HG03196 (cell line): ENCODE data around the gene GARIN5B.

Experiments used
- ATAC-seq: cut with Tn5 transposase; IDR thresholded peaks from one replicate; pipeline ENCODE4 v1.9.1; 2021; ENCODE audit not compliant: unreplicated experiment

GARIN5B gene

GRCh38 chr19:55389386-55390317 is 26.6 kb upstream of the GARIN5B start:
- no peak for ATAC-seq

GRCh38 chr19:55387736-55388497 is 24.9 kb upstream of the GARIN5B start:
- ATAC-seq = no peak

- ATAC-seq = no peak
Measured at GRCh38 chr19:55386493-55386971, 23.5 kb upstream of the GARIN5B start.

GRCh38 chr19:55385724-55386492 is 22.8 kb upstream of the GARIN5B start, which contains the start of gene RPL28:
Gene RPL28, plus strand, starts transcription at chr19:55385932. Its CDS starts 426 bp downstream, at chr19:55386358.
- peak; percentile 64 for ATAC-seq

GRCh38 chr19:55384920-55385723 is 22.1 kb upstream of the GARIN5B start:
- peak; percentile 49 for ATAC-seq

- no peak for ATAC-seq
Measured at GRCh38 chr19:55384131-55384919, 21.3 kb upstream of the GARIN5B start, which contains the start of gene TMEM238. Gene TMEM238, minus strand, starts transcription at chr19:55384292. Its CDS starts 33 bp downstream, at chr19:55384259.

GRCh38 chr19:55383279-55384130 is 20.4 kb upstream of the GARIN5B start:
- no peak for ATAC-seq

- ATAC-seq = no peak
Measured at GRCh38 chr19:55382522-55383054, 19.5 kb upstream of the GARIN5B start.

- no peak for ATAC-seq
Measured at GRCh38 chr19:55382013-55382412, 19.0 kb upstream of the GARIN5B start.

- ATAC-seq = no peak
Measured at GRCh38 chr19:55379174-55379573, 16.1 kb upstream of the GARIN5B start.

GRCh38 chr19:55377356-55378131 is 14.5 kb upstream of the GARIN5B start:
- ATAC-seq = no peak

GRCh38 chr19:55376241-55376933 is 13.3 kb upstream of the GARIN5B start, which contains the start of gene TMEM190:
Gene TMEM190, plus strand, starts transcription at chr19:55376826. Its CDS starts 28 bp downstream, at chr19:55376854.
- ATAC-seq = no peak

GRCh38 chr19:55373993-55374757 is 11.1 kb upstream of the GARIN5B start:
- ATAC-seq = no peak

GRCh38 chr19:55373306-55373992 is 10.4 kb upstream of the GARIN5B start:
- ATAC-seq = no peak
